WERI-Rb-1 (cell line): Measurements from ENCODE around the gene FSTL4.

Experiments
- DNase-seq: peaks from one replicate; pipeline ENCODE4 v3.0.0-alpha.2; 2020
- H3K27ac ChIP-seq: fragments of 250-450 bp; sonication (Bioruptor Pico); 2 replicates; pipeline ENCODE4 v1.5.1; 2020; ENCODE audit warnings: mild to moderate bottlenecking, moderate library complexity
- H3K27me3 ChIP-seq: fragments of 250-450 bp; sonication (Bioruptor Pico); 2 replicates; pipeline ENCODE4 v1.5.1; 2021; ENCODE audit warnings: mild to moderate bottlenecking, low read depth, moderate library complexity; ENCODE audit not compliant: insufficient read depth, severe bottlenecking
- H3K36me3 ChIP-seq: fragments of 250-450 bp; sonication (Bioruptor Pico); 2 replicates; pipeline ENCODE4 v1.5.1; 2020; ENCODE audit warnings: mild to moderate bottlenecking, moderate library complexity
- H3K4me3 ChIP-seq: 2 replicates; pipeline ENCODE4 v1.5.1; 2011; ENCODE audit warnings: low read depth, mild to moderate bottlenecking, control low read depth, low read length
- H3K9me3 ChIP-seq: fragments of 250-450 bp; sonication (Bioruptor Pico); 2 replicates; pipeline ENCODE4 v1.5.1; 2021; ENCODE audit warnings: mild to moderate bottlenecking, moderate library complexity; ENCODE audit not compliant: severe bottlenecking
- TF ChIP-seq, protein P1 (sequence below): IDR thresholded peaks from 2 replicates; pipeline ENCODE4 v1.5.1; 2011; ENCODE audit warnings: low read depth, mild to moderate bottlenecking, control low read depth, inconsistent platforms, low read length

The FSTL4 gene

GRCh38 chr5:133333326-133334150 lies 278.8 kb downstream of the FSTL4 start:
- no peak overlapping the region for H3K27ac ChIP-seq
- H3K4me3 ChIP-seq: no peak overlapping the region
- no peaks in the 10 kb centered on the region for H3K36me3 ChIP-seq
- no peaks in the 10 kb centered on the region for H3K9me3 ChIP-seq
- DNase-seq: no peak
- TF ChIP-seq, protein P1, sequence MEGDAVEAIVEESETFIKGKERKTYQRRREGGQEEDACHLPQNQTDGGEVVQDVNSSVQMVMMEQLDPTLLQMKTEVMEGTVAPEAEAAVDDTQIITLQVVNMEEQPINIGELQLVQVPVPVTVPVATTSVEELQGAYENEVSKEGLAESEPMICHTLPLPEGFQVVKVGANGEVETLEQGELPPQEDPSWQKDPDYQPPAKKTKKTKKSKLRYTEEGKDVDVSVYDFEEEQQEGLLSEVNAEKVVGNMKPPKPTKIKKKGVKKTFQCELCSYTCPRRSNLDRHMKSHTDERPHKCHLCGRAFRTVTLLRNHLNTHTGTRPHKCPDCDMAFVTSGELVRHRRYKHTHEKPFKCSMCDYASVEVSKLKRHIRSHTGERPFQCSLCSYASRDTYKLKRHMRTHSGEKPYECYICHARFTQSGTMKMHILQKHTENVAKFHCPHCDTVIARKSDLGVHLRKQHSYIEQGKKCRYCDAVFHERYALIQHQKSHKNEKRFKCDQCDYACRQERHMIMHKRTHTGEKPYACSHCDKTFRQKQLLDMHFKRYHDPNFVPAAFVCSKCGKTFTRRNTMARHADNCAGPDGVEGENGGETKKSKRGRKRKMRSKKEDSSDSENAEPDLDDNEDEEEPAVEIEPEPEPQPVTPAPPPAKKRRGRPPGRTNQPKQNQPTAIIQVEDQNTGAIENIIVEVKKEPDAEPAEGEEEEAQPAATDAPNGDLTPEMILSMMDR: no peak
- no peaks in the 10 kb centered on the region for H3K27me3 ChIP-seq

DNA sequence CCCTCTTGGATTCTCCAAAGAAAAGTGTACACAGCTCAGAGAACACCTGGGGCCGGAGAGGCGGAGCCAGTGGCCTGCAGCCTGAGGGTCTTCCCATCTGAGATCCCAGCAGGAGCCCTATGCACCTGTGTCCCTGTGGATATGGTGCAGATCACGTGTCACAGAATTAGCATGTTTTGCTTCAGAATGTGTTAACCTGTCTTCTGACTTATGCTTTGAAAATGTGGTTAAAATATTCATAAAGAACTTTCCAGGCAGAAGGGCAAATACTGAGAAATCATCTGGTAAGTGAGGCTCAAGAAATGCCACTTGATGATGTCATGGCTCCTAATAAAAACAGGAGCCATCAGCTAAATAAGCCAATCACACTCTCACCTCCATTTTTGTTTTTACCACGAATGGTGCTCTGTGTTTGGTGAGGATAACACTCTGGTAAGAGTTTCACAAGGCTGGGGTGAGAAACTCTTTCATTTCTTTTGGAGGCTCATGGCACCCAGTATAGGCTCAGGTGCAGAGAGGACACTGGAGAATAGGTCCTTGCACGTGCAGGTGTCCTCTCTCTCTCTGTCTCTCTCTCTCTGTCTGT lies 279.8 kb downstream of the FSTL4 start:
- Histone ChIP-seq H3K9me3 (no peaks in the 10 kb centered on the region), H3K4me3 (no peak overlapping the region), H3K36me3 (no peaks in the 10 kb centered on the region), H3K27me3 (no peaks in the 10 kb centered on the region), H3K27ac (no peak overlapping the region)
- DNase-seq: no peak
- TF ChIP-seq, protein P1: no peak

- H3K36me3 ChIP-seq: no peaks in the 10 kb centered on the region
- H3K9me3 ChIP-seq: no peaks in the 10 kb centered on the region
- H3K27me3 ChIP-seq: no peaks in the 10 kb centered on the region
- H3K27ac ChIP-seq: no peak overlapping the region
- DNase-seq: no peak
- H3K4me3 ChIP-seq: no peak overlapping the region
- TF ChIP-seq, protein P1: no peak
These were observed 280.4 kb downstream of the FSTL4 start for GRCh38 chr5:133331941-133332340.

- no peak overlapping the region for H3K4me3 ChIP-seq
- no peak overlapping the region for H3K27ac ChIP-seq
- H3K27me3 ChIP-seq: no peaks in the 10 kb centered on the region
- TF ChIP-seq, protein P1: no peak
- no peaks in the 10 kb centered on the region for H3K36me3 ChIP-seq
- no peaks in the 10 kb centered on the region for H3K9me3 ChIP-seq
- DNase-seq: no peak
These were observed 281.4 kb downstream of the FSTL4 start for GRCh38 chr5:133330956-133331355.

- Histone ChIP-seq H3K9me3 (no peaks in the 10 kb centered on the region), H3K36me3 (no peaks in the 10 kb centered on the region), H3K27me3 (no peaks in the 10 kb centered on the region), H3K27ac (no peak overlapping the region), H3K4me3 (no peak overlapping the region)
- DNase-seq: no peak
- TF ChIP-seq, protein P1: no peak
These were observed 283.5 kb downstream of the FSTL4 start for GRCh38 chr5:133328800-133329199.
